ENCODE data around the gene MED29. TPM values are rescaled to one million over a fixed set of nuclear protein-coding genes. Genes with fewer than 3 reads are reported as not detected.
A peak's percentile ranks its signal among the peaks of the same experiment; 100 is the strongest.

MED29 gene
- total and polyA plus RNA-seq, 2 of the 13 experiments (the other 11 are each of a cell fraction or from before 2014, with no cell fraction given), result 14.0 to 19.7 TPM

- TF ChIP-seq, protein P1, sequence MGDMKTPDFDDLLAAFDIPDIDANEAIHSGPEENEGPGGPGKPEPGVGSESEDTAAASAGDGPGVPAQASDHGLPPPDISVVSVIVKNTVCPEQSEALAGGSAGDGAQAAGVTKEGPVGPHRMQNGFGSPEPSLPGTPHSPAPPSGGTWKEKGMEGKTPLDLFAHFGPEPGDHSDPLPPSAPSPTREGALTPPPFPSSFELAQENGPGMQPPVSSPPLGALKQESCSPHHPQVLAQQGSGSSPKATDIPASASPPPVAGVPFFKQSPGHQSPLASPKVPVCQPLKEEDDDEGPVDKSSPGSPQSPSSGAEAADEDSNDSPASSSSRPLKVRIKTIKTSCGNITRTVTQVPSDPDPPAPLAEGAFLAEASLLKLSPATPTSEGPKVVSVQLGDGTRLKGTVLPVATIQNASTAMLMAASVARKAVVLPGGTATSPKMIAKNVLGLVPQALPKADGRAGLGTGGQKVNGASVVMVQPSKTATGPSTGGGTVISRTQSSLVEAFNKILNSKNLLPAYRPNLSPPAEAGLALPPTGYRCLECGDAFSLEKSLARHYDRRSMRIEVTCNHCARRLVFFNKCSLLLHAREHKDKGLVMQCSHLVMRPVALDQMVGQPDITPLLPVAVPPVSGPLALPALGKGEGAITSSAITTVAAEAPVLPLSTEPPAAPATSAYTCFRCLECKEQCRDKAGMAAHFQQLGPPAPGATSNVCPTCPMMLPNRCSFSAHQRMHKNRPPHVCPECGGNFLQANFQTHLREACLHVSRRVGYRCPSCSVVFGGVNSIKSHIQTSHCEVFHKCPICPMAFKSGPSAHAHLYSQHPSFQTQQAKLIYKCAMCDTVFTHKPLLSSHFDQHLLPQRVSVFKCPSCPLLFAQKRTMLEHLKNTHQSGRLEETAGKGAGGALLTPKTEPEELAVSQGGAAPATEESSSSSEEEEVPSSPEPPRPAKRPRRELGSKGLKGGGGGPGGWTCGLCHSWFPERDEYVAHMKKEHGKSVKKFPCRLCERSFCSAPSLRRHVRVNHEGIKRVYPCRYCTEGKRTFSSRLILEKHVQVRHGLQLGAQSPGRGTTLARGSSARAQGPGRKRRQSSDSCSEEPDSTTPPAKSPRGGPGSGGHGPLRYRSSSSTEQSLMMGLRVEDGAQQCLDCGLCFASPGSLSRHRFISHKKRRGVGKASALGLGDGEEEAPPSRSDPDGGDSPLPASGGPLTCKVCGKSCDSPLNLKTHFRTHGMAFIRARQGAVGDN (CRISPR knock-in tag; IDR thresholded peaks at IDR 0.05), result peak; percentile 86
- TF ChIP-seq REST (IDR thresholded peaks at IDR 0.05; ENCODE audit: borderline replicate concordance in 1 of 2, low read depth in 1 of 2, low read length in 2 of 2) (no peak), ATF4 (CRISPR knock-in tag; IDR thresholded peaks at IDR 0.05) (0 out of 4 replicates have a peak, but pooled peaks of 1 of the 2 experiments have one; percentile 22), MXI1 (IDR thresholded peaks at IDR 0.05; ENCODE audit: borderline replicate concordance, low read depth, low read length) (no peak), CCAR2 (optimal IDR thresholded peaks at IDR 0.05; ENCODE audit: low read depth, low read length) (no peak), ZNF432 (CRISPR knock-in tag; IDR thresholded peaks at IDR 0.05; ENCODE audit: borderline replicate concordance) (no peak), SIN3A (IDR thresholded peaks at IDR 0.05; ENCODE audit: borderline replicate concordance, low read depth, low read length) (0 out of 2 replicates have a peak, but pooled peaks have one; percentile 30), SRY (CRISPR knock-in tag; IDR thresholded peaks at IDR 0.05) (0 out of 2 replicates have a peak, but pooled peaks have one; percentile 62), NFYC (CRISPR knock-in tag; IDR thresholded peaks at IDR 0.05) (no peak), HOXA7 (CRISPR knock-in tag; IDR thresholded peaks at IDR 0.05) (no peak), ZNF20 (CRISPR knock-in tag; IDR thresholded peaks at IDR 0.05) (no peak), ZNF501 (CRISPR knock-in tag; IDR thresholded peaks at IDR 0.05) (peak; percentile 53), ZNF101 (CRISPR knock-in tag; IDR thresholded peaks at IDR 0.05; ENCODE audit: borderline replicate concordance, low read depth) (no peak), RORA (CRISPR knock-in tag; IDR thresholded peaks at IDR 0.05) (no peak), ETV6 (CRISPR knock-in tag; conservative IDR thresholded peaks at IDR 0.05) (no peak)
- TF ChIP-seq, protein P2, sequence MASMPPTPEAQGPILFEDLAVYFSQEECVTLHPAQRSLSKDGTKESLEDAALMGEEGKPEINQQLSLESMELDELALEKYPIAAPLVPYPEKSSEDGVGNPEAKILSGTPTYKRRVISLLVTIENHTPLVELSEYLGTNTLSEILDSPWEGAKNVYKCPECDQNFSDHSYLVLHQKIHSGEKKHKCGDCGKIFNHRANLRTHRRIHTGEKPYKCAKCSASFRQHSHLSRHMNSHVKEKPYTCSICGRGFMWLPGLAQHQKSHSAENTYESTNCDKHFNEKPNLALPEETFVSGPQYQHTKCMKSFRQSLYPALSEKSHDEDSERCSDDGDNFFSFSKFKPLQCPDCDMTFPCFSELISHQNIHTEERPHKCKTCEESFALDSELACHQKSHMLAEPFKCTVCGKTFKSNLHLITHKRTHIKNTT (CRISPR knock-in tag; IDR thresholded peaks at IDR 0.05), result no peak
Measured at GRCh38 chr19:39428283-39429112, 37.3 kb downstream of the MED29 start (continued).

Measured in HepG2 (cell line).